Tibial nerve (tissue), 4 donors: Measurements from ENCODE around the gene SLC12A7.
A peak's percentile ranks its signal among the peaks of the same experiment; 100 is the strongest.

Source experiments
- CTCF ChIP-seq, 5 experiments: fragments of 200-600 bp in 3 of 5; fragments of 450-650 bp in 2 of 5; sonication (generic) in 3 of 5; IDR thresholded peaks; one replicate each; pipeline ENCODE4 v1.5.1; 2016 to 2019; ENCODE audit warnings: antibody characterized with exemption in 5 of 5, mild to moderate bottlenecking in 3 of 5, moderate library complexity in 2 of 5
- EP300 ChIP-seq, 2 donors: sonication (generic); formaldehyde crosslinking; IDR thresholded peaks; one replicate each; pipeline ENCODE4 v1.6.1; 2017; ENCODE audit warnings: antibody characterized with exemption in 2 of 2, mild to moderate bottlenecking in 1 of 2
- POLR2A ChIP-seq, 2 donors: fragments of 450-650 bp; IDR thresholded peaks; one replicate each; pipeline ENCODE4 v1.6.1; 2017; ENCODE audit warnings: antibody characterized with exemption in 2 of 2, mild to moderate bottlenecking in 2 of 2, moderate library complexity in 2 of 2

DNA sequence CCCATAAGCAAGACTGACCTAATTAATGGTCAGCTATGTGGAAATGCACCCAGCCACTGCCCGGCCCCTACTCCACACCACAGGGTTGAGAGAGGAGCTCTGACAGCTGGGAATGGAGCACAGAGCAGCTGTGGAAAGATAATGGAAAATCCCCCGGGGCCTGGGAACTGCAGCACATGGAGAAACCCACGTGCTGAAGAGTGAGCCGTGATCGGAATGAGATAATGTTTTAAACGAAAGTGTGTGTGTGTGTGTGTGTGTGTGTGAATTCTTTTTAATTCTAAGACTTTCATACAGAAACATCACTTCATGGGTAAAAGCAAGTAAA is 13.1 kb upstream of the SLC12A7 start:
- no peak for TF ChIP-seq CTCF (IDR thresholded peaks at IDR 0.05)
- no peak for TF ChIP-seq POLR2A (IDR thresholded peaks at IDR 0.05)
- TF ChIP-seq EP300 (IDR thresholded peaks at IDR 0.05): peak in 1 of 2 donors; percentile 53
